NB4 (cell line): ENCODE data around the gene MYCBPAP.

Experiments
- POLR2A ChIP-seq: IDR thresholded peaks from 2 replicates; pipeline ENCODE4 v1.6.1; 2011; ENCODE audit warnings: mild to moderate bottlenecking; ENCODE audit not compliant: insufficient read length; ENCODE audit errors: extremely low read depth
- TF ChIP-seq, protein P1 (sequence below): IDR thresholded peaks from one replicate; pipeline ENCODE4 v1.5.1; 2012; ENCODE audit warnings: low read depth, low read length
- TF ChIP-seq, protein P2 (sequence below): IDR thresholded peaks from 2 replicates; pipeline ENCODE4 v1.6.1; 2011; ENCODE audit warnings: low read depth, low read length

DNA sequence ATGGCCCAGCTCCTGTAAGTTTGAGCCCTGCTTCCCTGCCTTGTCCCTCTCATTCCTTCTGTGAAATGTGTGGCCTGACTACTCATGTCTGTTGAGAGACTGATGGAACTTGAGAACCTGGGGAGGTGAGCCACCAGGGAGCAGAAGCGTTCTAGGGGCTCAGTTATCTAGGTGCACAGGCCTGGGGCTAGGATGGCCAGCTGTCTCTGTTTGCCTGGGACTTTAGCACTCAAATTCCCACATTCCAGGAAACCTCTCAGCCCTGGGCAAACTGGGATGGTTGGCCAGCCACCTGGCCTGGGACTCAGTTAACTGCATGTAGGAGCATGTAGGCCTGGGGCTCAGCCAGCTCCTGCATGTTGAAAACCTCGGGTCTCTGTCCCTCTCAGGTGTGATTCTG lies 15.0 kb downstream of the MYCBPAP start:
- TF ChIP-seq, protein P1, sequence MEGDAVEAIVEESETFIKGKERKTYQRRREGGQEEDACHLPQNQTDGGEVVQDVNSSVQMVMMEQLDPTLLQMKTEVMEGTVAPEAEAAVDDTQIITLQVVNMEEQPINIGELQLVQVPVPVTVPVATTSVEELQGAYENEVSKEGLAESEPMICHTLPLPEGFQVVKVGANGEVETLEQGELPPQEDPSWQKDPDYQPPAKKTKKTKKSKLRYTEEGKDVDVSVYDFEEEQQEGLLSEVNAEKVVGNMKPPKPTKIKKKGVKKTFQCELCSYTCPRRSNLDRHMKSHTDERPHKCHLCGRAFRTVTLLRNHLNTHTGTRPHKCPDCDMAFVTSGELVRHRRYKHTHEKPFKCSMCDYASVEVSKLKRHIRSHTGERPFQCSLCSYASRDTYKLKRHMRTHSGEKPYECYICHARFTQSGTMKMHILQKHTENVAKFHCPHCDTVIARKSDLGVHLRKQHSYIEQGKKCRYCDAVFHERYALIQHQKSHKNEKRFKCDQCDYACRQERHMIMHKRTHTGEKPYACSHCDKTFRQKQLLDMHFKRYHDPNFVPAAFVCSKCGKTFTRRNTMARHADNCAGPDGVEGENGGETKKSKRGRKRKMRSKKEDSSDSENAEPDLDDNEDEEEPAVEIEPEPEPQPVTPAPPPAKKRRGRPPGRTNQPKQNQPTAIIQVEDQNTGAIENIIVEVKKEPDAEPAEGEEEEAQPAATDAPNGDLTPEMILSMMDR, result no peak
- TF ChIP-seq, protein P2, sequence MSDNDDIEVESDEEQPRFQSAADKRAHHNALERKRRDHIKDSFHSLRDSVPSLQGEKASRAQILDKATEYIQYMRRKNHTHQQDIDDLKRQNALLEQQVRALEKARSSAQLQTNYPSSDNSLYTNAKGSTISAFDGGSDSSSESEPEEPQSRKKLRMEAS, result no peak
- TF ChIP-seq POLR2A, result no peak
